ENCODE data around the gene KCNN3.

The KCNN3 gene

GRCh38 chr1:154745750-154746425, 124.2 kb downstream of the KCNN3 start:
- no peak for DNase-seq

- DNase-seq: no peak
Observed at GRCh38 chr1:154745286-154745731, 124.8 kb downstream of the KCNN3 start.

GRCh38 chr1:154744352-154745035, 125.6 kb downstream of the KCNN3 start:
- no peak for DNase-seq

GRCh38 chr1:154743526-154744036, 126.5 kb downstream of the KCNN3 start:
- DNase-seq: no peak

- DNase-seq: no peak
Observed at GRCh38 chr1:154742606-154743005, 127.5 kb downstream of the KCNN3 start.

- DNase-seq: no peak
Observed at GRCh38 chr1:154741741-154742495, 128.2 kb downstream of the KCNN3 start.

- no peak for DNase-seq
Observed at GRCh38 chr1:154741327-154741726, 128.8 kb downstream of the KCNN3 start.

- no peak for DNase-seq
Observed at GRCh38 chr1:154739654-154740053, 130.4 kb downstream of the KCNN3 start.

GRCh38 chr1:154736841-154737240, 133.2 kb downstream of the KCNN3 start:
- DNase-seq: no peak

GRCh38 chr1:154735804-154736168, 134.3 kb downstream of the KCNN3 start:
- no peak for DNase-seq

GRCh38 chr1:154735061-154735803, 134.8 kb downstream of the KCNN3 start:
- DNase-seq: no peak

- no peak for DNase-seq
Observed at GRCh38 chr1:154733621-154734020, 136.5 kb downstream of the KCNN3 start.

- DNase-seq: no peak
Observed at GRCh38 chr1:154730986-154731489, 139.0 kb downstream of the KCNN3 start.

GRCh38 chr1:154730259-154730658, 139.8 kb downstream of the KCNN3 start:
- DNase-seq: no peak

GRCh38 chr1:154729577-154729976, 140.5 kb downstream of the KCNN3 start:
- no peak for DNase-seq

- no peak for DNase-seq
Observed at GRCh38 chr1:154729031-154729442, 141.0 kb downstream of the KCNN3 start.

GRCh38 chr1:154726896-154727753, 143.0 kb downstream of the KCNN3 start:
- DNase-seq: no peak

- no peak for DNase-seq
Observed at GRCh38 chr1:154726443-154726842, 143.6 kb downstream of the KCNN3 start.

GRCh38 chr1:154725865-154726264, 144.2 kb downstream of the KCNN3 start:
- no peak for DNase-seq

- no peak for DNase-seq
Observed at GRCh38 chr1:154720328-154721297, 149.5 kb downstream of the KCNN3 start.

Measured in activated CD4-positive, CD25-positive, alpha-beta regulatory T cell treated with anti-CD3 and anti-CD28 coated beads, Interleukin-2, amount 50 U/mL, for 72 hours (primary cell).